Activated effector memory CD4-positive, alpha-beta T cell treated with anti-CD3 and anti-CD28 coated beads, Interleukin-2, amount 50 U/mL, for 16 hours (primary cell): Measurements from ENCODE around the gene POLR3GL.

Experiments used
- DNase-seq: peaks from one replicate; pipeline ENCODE4 v3.0.0-alpha.2; 2020

POLR3GL gene

DNA sequence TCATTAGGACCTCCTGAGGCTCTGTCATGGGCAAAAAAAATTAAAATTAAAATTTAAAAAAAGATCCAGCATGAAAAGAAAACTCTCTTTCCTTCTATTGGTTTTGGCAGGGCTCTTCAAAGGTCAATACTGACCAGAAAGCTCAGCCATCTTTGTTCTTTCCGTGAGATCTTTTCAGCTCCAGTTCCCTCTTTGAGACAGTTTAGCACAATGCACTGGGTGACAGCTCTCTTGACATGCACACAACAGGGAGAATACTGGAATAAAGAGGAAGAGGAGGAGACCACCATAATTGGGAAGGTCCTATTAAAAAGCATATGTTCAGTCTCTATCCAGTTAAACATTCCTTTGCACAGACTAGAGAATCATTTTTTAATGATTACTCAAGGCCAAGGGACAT lies 13.0 kb upstream of the POLR3GL start:
- no peak for DNase-seq

GRCh38 chr1:145952903-145953302 lies 11.6 kb upstream of the POLR3GL start:
- no peak for DNase-seq

GRCh38 chr1:145953861-145954260 lies 10.6 kb upstream of the POLR3GL start:
- DNase-seq: no peak

- DNase-seq: no peak
Measured at GRCh38 chr1:145955436-145955835, 9.1 kb upstream of the POLR3GL start.

DNA sequence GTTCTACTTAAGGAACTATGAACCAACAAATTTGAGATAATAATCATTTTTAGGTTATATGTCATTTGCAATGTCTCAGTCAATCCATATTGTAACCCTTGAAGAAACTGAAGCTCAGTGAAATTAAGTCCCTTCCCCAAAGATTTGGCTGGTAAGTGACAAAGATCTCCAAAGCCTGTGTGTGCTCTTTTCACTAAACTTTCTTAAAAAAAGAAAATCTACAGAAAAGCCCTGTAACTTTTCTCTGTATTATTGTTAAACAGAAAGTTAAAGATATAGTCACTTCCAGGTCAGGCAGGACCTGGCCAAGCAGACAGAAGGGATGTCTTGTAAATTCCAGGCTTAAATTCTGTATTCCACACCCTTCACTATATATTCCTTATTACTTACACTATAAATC lies 8.1 kb upstream of the POLR3GL start:
- no peak for DNase-seq

GRCh38 chr1:145956781-145957442 lies 7.6 kb upstream of the POLR3GL start:
- no peak for DNase-seq

- peak; percentile 98 for DNase-seq
Measured at GRCh38 chr1:145957443-145958319, 6.8 kb upstream of the POLR3GL start, which contains the start of gene LIX1L. Gene LIX1L, minus strand, starts transcription at chr1:145958017. Its CDS starts 90 bp downstream, at chr1:145957927.

- no peak for DNase-seq
Measured at GRCh38 chr1:145958734-145959133, 5.8 kb upstream of the POLR3GL start.

- no peak for DNase-seq
Measured at GRCh38 chr1:145959333-145959732, 5.2 kb upstream of the POLR3GL start.

DNA sequence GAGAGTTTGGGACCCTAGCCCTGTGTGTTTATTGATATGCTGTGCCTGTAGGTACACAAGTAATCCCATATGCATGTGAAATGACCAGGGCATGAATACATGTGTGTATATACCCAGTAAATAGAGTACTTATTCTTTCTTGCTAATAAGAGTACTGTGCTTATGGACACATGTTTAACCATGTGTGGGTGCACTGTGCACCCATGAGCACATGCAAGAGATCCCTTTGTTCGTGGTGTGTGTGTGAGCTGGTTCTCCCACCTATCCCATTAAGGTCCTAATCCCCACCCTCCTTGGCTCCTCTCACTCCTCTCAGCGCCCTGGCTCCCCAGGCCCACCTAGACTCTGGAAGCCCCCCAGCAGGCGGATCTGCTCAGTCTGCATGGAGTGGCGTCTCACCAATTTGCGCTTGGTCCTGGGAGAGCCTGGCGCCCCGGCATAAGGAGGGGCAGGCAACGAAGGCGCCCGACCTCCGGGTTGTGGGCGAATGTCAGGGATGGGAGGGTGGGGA lies 4.5 kb upstream of the POLR3GL start:
- DNase-seq: no peak

DNA sequence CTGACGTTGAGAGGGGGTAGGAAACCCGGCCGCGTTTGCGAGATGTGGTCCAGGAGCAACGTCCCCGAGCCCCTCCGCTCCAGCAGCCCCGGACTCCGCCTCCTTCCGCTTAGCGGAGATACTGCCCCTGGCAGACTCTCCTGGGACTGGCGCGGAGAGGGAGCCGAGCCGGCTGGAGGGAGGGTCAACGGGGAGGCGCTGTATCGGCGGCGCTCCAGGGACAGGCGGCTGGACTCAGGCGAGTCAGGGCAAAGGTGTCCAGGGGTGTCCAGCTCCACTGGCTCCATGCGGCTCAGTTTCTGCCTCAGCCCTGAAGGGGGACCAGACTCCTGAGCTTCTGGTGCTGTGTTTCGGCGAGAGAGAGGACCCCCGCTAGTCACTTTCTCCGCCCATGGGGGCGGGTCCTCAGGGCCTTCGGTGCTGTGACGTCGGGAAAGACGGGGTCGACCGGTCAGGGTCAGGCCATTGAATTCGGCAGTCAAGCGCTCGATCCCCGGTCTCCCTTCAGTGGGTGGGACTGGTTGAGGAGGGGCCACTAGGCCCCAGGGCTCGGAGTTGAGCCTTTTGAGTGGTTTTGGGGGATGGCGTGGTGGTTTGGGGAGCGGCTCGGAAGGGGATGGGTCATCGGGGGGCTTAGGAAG lies 3.9 kb upstream of the POLR3GL start:
- peak; percentile 85 for DNase-seq

GRCh38 chr1:145961109-145961424 lies 3.4 kb upstream of the POLR3GL start:
- no peak for DNase-seq

GRCh38 chr1:145961425-145962156 lies 2.9 kb upstream of the POLR3GL start:
- peak; percentile 83 for DNase-seq

DNA sequence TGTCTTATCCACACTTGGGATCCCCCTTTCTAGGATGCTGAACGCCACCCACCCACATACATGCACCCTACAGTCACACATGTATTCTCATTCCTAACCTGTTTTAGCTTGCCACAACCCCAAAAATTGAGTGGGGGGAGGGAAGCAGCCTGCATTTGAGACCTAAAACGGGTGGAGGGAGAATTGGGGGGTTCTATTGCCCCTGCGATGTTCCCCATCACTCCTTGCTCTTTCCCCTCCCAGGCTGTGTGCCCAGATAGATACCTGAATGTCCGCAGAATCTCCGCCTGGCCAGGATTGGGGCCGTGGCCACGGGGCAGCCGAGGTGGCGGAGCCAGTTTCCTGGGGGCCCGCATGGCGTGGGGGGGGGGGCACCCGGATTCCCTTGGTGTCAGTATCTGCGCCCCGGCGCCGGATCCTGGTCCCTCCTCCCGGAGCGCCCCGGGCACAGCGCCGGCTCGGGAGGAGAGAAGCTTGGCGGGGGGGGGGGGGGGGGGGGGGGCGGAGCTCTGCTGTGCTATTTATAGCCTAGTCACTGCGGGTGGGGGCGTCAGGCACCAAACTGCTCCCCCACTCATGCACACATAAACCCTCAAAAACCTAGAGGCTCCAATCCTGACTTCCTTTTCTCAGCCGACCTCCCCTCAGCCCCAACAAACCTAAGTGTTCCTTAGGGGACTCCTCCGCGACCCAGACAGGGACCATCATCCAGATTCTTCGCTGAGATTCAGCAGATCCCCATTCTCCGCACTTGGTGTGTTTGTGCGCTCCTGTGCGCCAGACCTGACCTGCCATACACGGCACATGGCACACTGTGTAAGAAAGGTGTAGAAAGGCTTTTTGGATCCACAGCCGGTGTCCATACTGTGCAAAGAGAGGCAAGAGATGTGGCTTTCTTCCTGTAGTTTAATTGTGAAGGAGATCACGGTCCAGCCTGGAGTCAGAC lies 2.1 kb upstream of the POLR3GL start:
- peak; percentile 78 for DNase-seq

DNA sequence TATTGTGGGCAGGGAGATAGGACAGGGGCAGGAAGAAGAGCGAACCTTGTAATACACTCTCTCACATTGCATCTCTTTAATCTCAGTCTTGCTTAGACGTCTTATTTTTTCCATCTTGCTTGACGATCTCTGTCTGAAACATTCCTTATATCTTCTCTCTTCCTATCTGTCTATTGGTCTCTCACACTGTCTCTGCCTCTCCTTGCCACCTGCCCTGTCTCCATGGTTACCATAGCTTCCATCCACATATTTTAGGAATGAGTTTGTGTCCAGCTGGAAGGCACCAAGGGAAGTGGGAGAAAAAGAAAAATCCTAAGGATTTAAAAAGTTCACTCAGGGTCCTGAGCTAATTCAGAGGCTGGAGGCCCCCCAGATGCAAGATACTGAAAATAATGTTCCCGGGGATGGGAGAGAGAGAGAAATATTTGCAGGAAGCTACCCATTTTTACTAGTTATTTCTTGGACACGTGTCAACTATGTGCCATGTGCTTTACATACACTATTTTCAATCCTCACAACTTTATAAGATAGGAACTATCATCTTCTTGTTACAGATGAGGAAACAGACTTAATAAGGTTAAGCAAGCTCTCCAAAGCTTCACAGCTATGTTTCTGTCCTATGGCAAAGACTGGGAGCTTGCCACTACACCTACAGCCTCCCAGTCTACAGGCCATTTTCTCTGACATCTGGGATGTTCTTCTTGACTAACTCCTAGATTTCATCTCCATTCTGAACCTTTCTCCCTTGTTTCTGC lies 1.0 kb upstream of the POLR3GL start:
- DNase-seq: no peak

- no peak for DNase-seq
Measured at GRCh38 chr1:145965119-145965744, 742 bp downstream of the POLR3GL start.

DNA sequence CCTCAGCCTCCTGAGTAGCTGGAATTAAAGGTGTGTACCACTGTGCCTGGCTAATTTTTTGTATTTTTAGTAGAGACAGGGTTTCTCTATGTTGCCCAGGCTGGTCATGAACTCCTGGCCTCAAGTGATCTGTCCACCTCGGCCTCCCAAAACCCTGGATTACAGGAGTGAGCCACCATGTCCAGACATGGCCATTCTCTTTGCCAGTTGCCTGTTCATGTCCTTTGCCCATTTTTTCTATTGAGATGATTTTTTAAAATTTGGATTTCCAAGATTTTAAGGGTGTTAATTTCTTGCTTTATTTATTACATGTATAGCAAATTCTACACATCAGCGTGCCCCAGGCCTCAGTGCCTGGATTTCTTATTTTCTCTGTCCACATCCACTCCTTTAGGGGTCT lies 2.8 kb downstream of the POLR3GL start:
- no peak for DNase-seq

- no peak for DNase-seq
Measured at GRCh38 chr1:145972580-145972979, 8.1 kb downstream of the POLR3GL start.

- DNase-seq: no peak
Measured at GRCh38 chr1:145974721-145975120, 10.2 kb downstream of the POLR3GL start.

DNA sequence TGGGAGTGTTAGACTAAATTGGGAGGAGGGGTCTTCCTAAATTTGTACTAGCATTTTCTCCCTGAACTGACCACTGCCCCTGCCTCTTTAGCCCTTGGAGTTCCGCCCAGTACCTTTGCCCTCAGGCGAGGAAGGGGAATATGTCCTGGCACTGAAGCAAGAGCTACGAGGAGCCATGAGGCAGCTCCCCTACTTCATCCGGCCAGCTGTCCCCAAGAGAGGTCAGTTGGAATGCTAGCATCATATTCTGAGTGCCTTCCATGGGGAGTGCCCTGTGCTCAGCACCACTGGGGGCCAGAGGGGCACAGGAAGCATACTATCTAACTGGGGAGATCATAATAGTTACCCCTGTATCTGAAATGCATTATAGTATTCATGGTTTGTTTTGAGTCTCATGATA lies 10.7 kb downstream of the POLR3GL start:
- DNase-seq: no peak

- no peak for DNase-seq
Measured at GRCh38 chr1:145977016-145977415, 12.5 kb downstream of the POLR3GL start.
